CD4-positive, alpha-beta T cell treated with Interferon gamma for 1 hour (primary cell): ENCODE results near the gene NETO2.
"Not testable (repeated sequence)": the region's sequence is repeated elsewhere in the genome, so short reads cannot be mapped to it uniquely, and the experiment has no call there.

ENCODE experiments used
- DNase-seq: peaks from one replicate; pipeline ENCODE4 v3.0.0-alpha.2; 2020

NETO2 gene

GRCh38 chr16:47134550-47134949 lies 9.2 kb downstream of the NETO2 start:
- DNase-seq, result no peak

- DNase-seq, result no peak
These were observed 11.4 kb downstream of the NETO2 start for GRCh38 chr16:47132308-47132707.

DNA sequence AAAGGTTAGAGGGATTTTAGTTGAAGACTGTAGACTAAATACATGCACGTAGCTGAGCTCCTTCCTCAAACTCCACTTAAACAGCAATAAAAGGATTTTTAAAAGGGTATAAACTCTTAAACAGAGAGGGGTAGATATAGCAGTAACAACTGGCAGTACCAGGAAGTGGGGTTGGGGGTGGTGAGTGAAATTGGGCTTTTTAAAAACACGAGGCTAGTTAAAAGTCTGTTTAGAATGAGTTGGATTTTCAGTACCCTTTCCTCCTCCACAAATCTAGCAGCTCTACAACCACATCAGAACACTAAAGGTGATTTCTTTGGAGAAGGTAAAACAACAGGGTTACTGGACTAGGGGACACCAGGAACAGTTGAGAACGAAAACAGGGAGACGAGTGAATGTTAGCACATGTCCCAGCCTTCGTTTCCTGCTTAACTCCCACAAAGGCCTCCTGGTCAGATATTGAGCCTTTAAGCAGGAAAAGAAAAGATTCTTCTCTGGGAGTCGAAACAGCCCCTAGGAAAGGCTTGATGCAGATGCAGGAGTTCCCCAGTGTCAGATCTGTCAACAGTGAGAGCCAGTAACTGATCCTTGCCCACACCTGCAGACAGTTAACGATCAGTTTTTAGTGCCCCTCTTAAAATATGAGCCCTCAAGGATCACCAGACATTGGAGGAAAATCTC lies 13.8 kb downstream of the NETO2 start:
- DNase-seq, result no peak

DNA sequence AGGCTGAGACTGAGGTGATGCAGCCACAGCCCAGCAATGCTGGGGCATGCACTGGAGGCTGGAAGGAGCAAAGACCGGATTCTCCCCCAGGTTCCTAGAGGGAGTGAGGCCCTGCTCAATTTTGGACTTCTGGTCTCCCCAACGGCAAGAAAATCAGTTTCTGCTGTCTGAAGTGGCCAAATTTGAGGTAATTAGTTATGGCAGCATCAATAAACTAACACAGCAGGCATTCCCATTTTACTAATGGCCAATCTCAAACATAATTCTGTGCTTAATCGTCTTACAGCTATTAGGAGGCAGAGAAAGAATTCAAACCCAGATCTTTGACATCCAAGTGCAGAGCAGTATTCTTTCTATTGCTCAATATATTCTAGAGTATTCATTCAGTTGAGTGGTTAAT lies 16.2 kb downstream of the NETO2 start:
- DNase-seq, result no peak

- no peak for DNase-seq
These were observed 18.0 kb downstream of the NETO2 start for GRCh38 chr16:47125757-47126156.

DNA sequence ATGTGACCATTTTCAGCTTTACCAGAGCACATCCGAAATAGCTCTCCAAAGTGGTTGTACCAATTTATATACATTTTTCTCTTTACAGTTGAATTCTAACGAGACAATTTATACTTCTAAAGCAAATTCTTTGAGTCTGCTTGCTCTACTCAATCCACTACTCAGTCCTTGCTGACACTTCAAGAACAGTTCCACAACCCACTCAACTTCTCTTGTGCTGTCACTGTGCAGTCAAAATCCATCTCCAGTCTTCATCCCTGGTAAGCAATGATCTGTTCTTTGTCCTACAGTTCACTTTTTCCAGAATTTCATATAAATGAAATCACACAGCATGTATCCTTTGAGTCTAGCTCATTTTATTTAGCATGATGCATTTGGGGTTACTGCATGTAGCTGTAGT lies 30.6 kb downstream of the NETO2 start:
- no peak for DNase-seq

DNA sequence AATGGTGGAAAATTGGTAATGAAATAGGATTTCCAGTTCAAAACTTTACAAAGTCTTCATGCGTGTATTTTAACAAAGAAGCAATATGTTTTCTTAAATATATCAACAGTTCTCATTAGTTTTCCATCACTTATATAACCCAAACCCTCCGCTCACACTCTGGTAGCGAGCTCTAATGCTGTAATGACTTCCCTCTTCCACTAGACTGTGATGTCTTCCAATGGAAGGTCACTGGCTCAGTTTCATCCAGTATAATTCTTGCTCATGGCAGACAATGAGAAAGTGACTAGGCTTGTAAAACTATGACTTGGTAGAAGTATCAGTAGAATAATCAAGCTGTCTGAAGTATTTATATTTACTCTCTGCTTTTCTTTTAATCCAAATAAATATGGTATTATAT lies 32.8 kb downstream of the NETO2 start:
- no peak for DNase-seq

DNA sequence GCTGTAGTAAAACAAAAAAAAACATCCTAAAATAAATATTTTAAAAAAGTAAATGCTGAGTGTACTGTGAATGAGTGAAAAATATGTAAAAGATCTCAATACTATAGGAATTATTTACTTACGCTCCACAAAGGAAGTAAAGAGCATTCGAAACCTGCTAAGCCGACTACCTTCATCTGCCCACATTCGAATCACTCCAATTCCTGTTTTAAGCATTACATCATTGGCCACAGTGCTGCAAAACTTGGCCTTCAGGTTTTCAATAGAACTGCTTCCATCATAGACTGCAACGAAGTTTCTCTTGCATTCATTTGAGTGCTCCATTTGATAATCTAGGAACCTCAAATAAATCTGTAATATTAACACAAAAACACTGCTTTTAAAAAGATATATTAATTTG lies 34.4 kb downstream of the NETO2 start:
- no peak for DNase-seq

DNA sequence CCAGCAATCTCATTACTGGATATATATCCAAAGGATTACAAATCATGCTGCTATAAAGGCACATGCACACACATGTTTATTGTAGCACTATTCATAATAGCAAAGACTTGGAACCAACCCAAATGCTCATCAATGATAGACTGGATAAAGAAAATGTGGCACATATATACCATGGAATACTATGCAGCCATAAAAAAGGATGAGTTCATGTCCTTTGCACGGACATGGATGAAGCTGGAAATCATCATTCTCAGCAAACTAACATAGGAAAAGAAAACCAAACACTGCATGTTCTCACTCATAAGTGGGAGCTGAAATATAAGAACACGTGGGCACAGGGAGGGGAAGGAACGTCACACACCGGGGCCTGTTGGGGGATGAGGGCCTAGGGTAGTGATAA lies 40.8 kb downstream of the NETO2 start:
- not testable (repeated sequence) for DNase-seq

GRCh38 chr16:47097154-47097553 lies 46.6 kb downstream of the NETO2 start:
- not testable (repeated sequence) for DNase-seq

DNA sequence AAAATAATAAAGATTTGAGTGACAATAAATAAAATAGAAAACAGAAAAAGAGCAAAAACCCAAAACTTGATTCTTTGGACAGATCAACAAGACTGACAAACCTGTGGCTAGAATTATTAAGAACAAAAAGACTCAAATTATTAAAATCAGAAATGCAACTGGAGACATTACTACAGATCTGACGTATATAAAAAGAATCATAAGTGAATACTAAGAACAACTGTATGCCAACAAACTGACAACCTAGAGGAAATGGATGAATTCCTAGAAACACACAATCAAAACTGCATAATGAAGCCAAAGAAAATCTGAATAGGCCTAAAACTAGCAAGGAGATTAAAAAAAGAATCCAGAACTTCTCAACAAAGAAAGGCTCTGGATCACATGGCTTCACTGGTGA lies 47.4 kb downstream of the NETO2 start:
- DNase-seq, result no peak

- DNase-seq, result no peak
These were observed 59.5 kb downstream of the NETO2 start for GRCh38 chr16:47084198-47084597.

DNA sequence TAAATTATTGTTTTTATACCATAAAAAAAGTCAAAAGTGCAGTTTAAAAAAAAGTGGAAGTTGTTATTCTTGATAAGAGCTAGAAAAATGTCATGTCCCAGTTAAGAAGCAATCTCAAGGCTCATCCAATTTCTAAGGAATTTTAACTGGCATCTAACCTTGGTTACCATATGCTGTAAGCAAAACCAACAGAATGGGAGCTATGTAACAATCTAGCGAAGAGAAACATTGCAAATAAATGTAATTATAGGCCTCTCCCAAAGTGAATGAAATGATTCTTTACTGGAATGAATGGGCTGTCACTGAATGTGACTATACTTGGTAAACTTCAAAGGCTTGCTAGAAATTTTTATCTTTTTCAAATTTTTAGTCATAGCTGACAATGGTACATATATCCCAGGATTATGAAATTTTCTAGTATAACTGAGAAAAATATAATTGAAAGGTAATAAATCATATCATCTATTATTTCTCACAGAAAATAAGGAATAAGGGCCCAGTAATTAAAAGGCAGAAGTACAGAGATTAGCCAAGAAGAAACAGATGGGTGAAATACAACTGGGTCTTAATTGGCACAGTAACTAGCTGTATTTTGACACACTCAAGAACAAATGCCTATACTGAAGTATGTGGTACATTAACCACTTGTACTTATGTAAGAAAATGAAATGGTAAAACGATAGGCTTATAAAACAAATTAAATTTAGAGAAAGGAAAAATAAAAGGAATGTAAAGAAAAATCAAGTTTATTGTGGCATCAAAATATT lies 61.5 kb downstream of the NETO2 start:
- no peak for DNase-seq

DNA sequence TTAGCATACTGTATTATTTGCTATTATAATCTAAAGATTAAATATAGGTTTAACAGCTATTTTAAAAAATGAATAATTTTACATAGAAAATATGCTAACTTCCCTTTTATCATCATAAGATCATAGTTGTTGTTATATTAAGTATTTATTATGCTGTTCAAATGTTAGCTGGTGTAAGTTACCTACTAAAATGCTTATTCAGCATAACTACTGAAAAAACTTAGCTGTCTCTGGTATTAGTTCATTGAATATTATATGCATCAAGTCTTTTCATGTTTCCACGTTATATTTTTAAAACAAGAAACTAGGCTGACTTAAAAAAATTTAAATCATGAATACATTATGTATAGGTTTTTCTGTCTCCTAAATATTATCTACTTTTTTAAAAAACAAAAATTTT lies 62.6 kb downstream of the NETO2 start:
- no peak for DNase-seq

- DNase-seq, result no peak
These were observed 63.9 kb downstream of the NETO2 start for GRCh38 chr16:47079860-47080259.

- DNase-seq, result no peak
These were observed 70.3 kb downstream of the NETO2 start for GRCh38 chr16:47073223-47074155.

- no peak for DNase-seq
These were observed 71.6 kb downstream of the NETO2 start for GRCh38 chr16:47072158-47072557.

DNA sequence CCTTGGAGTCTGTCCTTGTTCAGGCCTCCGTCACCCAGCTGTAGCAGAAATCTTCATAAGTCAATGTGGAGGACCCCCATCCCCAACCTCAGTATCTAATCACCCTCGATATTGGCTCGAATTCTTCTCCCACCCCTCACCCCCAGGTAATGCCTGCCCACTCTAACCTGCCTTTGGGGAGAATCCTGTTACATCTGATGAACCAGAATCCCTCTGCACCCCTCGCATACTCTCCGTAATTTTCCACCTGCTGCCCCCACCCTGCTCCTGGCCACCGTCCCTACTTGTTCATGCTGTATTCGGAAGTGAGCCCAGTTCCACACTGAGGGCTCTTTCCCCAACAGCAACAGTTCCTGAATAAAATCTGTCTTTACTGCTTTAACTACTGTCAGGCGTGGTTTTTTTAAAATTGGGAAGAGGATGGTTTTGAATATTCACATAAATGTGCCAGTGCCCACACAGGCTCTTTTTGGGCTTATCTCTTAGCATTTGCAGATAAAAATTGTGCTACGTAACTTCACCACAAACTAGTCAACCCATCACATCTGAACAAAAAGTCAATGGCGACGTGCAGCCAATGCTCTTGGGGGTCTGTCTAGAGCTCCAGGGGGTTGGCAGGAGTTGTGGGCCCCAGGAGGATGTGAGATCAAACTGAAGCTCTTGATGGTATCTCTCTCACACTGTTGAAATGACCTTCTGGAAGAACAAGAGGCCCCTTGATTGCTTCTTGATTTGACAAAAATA lies 73.7 kb downstream of the NETO2 start:
- no peak for DNase-seq

DNA sequence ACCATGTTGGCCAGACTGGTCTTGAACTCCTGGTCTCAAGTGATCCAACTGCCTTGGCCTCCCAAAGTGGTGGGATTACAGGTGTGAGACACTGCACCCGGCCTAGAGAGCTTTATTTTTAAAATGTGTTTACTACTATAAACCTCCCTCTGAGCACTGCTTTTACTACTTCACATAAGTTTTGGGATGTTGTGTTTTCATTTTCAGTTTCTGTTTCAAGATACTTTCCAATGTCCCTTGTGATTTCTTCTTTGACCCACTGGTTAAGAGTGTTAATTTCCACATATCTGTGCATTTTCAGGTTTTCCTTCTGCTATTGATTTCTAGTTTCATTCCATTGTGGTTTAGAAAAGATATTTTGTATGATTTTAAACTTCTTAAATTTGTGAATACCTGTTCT lies 74.4 kb downstream of the NETO2 start:
- no peak for DNase-seq

DNA sequence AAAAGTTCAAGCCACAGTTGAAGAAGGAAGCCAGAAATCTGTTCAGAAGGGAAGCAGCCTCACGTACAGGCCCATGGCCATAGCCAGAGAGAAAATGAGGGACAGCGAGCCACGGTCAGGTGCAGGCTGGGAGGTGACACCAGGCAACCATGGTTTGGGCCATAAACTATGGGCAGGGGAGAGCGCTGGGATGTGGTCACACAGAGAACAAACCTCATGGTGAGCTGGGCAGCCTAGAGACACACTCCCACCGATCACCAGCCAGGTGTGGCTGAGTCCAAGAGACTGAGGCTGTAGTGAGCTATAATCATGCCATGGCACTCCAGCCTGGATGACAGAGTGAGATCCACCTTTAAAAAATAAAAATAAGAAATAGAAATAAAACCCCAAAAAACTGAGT lies 76.5 kb downstream of the NETO2 start:
- DNase-seq, result no peak

- no peak for DNase-seq
These were observed 77.7 kb downstream of the NETO2 start for GRCh38 chr16:47065766-47066688.

- DNase-seq, result no peak
These were observed 79.0 kb downstream of the NETO2 start for GRCh38 chr16:47064775-47065174.
